OCI-M1 (cell line): Measurements from ENCODE around the gene POMT2.
"Not testable (repeated sequence)": the region's sequence is repeated elsewhere in the genome, so short reads cannot be mapped to it uniquely, and the experiment has no call there.

Experiments
- DNase-seq: peaks from one replicate; lab custom pipeline; 2025; lab: John Stamatoyannopoulos, UW

The POMT2 gene

DNA sequence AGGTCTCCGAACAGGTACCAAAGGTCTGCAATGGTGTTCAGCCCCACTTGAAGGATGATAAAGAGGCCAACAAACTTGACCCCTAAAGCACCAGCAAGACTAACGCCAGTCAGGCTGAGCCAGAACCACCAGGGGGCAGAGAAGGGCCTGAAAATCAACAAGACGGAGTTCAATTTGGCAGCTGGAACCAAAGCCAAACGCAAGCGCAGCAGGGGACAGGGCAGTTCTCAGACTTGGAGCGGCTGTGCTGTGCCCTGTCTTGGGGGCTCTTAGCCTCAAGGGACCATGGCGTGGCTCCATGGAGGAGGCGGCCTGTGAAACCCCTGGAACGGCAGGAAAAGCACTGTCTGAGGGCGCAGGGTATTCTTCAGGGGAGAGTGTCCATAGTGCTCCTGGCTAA, 19.6 kb downstream of the POMT2 start:
- peak; percentile 52 for DNase-seq

DNA sequence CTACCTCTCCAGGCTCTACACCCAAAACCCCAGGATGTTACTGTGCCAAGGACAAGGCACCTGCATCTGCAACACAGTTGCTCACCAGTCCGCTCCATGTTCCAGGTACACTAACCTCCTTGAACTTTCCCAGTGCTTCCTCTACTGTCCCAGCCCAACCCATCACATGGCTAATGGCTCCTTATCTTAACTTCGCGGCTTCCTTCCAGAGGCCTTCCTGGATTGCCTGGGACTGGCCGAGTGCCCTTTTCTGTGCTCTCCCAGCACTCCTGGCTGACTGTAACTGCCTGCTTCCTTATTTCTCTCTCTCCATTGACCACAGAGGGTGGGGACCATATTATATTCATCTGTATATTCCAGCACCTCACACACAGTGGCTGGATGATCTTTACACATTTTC, 20.9 kb downstream of the POMT2 start:
- DNase-seq, result peak; percentile 17

DNA sequence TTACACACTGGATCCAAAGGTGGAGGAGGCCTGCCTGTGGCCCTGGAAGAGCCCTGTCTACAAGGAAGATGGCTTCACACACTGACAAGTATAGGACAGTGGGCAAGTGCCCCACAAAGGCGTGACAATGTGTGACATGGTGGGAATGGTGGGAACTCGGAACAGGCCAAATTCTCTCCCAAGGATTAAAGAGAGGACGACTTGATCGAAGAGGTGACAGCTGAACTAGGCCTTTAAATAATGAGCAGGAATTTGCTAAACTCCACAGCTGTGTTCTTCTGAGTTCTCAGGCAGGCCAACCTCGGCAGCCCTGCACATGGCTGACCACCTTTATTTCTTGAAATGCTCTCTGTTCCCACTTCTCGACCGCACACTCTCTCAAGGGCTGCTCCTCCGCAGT, 23.8 kb downstream of the POMT2 start:
- no peak for DNase-seq

DNA sequence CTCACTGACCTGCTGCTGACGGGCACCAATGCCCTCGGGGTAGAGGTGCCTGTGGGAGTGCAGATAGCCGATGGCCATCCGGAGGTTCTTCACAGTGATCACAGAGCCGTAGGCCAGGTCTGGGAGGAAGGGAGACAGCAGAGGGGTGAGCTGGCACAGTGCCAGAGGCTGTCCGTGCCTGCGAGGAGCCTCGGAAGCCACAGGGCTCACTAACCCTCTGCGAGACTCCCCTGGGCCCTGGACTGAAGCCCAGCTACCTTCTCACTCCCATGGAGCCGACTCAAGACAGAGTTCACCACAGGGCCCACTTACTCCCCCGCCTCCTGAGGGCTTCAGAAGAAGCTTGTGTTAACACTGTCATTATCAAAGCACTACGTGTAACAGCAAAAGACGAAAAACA, 24.5 kb downstream of the POMT2 start:
- DNase-seq, result no peak

DNA sequence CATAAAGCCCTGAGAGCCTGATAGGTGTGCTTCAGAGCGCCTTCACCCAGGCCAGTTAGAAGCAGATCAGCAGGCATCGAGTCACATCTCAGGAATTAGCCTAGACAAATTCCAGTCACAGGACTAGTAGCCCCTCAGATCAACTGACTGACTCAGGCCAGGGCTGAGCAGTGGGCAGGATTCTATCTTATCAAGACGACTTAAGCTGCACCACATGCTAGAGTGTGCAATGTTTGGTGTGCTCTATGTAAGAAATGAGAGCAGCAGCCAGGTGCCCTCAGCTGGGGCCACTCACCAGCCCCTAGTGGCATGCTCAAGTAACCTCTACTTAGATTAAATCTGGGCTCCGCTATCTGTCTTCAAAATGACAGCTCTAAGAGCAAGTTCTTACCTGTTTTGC, 30.0 kb downstream of the POMT2 start:
- DNase-seq, result no peak

DNA sequence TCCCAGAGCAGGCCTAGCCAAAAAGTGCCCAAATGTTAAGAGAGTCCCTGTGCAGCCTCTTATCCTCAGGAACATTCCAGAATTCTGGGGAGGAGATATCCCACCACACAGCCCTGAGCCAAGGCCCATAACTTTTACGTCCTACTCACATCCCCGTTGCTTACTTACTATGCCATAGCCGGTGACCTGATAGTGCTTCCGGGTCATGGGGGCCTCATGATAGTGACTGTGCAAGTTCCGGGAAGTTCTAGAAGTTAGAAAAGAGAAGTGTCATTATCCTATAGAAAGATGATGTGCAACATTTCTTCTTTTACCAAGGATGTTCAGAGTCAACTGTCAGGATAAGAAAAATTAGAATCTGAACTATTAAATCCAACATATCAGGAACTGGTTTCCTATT, 34.1 kb downstream of the POMT2 start:
- DNase-seq, result no peak

DNA sequence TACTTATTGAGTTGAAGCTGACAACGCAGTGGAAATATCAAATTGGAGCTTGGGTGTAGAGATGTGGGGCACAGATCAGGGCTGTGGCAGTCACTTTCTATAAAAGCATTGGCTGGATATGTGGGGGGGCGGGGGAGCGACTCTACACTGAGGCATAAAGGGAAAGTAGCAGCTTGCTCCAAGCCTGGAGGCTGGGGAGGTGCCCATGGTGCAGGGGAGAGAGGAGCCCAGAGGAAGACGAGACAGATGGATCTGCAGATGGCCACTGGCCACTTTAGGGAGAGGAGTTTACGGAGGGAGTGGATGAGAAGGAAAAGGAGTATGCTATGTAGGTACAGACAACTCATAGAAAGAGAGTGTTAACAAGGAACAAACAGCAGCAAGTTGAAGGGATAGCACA, 36.2 kb downstream of the POMT2 start:
- DNase-seq, result no peak

DNA sequence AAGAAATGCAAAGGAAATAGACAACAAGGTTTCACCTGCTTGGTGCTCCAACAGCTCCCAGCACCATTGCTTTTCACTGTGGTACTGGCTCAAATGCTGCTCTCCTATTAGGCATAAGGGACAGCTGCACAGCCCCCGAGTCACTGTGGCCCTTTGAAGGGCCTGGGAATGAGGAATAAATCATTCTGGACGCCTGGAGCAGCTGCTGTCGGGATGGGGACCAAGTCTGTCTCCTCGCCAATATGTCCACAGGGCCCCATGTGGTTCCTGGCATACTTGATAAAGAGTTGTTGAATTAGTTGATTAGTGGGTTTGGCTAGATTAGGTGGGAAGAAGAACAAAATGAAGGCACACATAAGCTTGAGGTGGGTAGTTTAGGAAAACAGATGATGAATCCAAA, 36.6 kb downstream of the POMT2 start:
- no peak for DNase-seq

DNA sequence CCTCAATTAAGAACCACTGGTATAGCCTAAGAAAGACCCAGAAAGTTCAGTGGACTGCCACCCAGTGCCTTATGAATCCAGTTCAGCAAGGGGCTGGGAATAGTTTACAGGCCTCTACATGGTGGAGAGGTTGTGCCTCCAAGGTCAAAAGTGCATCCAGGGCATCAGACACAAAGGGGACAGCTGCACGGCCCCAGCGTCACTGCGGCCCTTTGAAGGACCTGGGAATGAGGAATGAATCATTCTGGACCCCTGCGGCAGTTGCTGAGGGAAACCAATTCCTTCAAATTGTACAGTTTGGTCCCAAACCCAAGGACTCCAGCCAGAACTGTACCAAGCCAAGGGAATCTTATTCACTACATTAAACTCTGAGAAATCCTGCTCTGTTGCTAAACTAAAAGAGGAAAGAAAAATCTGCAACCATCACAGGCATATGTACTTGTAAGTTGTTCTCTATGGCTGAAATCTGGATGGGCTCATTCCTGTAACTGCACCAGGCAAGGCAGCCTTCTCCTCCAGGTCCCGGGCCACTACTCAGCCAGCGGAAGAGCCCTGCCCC, 38.8 kb downstream of the POMT2 start:
- DNase-seq, result no peak

DNA sequence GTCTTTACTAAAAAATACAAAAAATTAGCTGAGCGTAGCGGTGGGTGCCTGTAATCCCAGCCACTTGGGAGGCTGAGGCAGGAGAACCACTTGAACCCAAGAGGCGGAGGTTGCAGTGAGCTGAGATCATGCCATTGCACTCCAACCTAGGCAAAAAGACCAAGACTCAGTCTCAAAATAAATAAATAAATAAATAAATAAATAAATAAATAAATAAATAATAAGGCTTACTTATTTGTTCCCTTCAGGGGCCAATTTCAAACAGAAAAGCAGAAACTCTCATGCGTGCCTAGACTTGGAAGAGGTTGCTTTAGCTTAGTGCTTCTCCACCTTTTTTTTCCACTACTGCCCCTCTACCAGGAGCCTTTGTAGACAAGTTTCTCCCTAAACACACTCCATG, 39.8 kb downstream of the POMT2 start:
- DNase-seq, result not testable (repeated sequence)

DNA sequence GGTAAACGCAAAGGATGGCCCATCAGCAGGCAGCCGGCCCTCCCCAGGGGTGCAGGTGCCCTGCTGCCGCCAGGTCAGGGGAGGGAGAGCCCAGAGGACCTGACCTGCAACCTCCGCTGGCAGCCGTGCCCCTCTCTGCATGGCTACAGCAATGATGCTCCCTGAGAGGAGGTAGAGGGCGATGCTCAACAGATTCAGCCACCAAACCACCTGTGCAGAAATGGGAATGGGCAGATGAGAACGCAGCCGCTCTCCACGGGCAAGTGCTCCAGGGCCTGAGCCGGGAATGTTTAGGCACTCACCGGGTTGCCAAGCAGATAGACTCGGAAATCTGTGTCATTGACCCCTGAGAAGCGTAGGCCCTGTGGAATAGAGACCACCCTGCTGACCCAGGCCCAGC, 41.0 kb downstream of the POMT2 start:
- DNase-seq, result no peak

DNA sequence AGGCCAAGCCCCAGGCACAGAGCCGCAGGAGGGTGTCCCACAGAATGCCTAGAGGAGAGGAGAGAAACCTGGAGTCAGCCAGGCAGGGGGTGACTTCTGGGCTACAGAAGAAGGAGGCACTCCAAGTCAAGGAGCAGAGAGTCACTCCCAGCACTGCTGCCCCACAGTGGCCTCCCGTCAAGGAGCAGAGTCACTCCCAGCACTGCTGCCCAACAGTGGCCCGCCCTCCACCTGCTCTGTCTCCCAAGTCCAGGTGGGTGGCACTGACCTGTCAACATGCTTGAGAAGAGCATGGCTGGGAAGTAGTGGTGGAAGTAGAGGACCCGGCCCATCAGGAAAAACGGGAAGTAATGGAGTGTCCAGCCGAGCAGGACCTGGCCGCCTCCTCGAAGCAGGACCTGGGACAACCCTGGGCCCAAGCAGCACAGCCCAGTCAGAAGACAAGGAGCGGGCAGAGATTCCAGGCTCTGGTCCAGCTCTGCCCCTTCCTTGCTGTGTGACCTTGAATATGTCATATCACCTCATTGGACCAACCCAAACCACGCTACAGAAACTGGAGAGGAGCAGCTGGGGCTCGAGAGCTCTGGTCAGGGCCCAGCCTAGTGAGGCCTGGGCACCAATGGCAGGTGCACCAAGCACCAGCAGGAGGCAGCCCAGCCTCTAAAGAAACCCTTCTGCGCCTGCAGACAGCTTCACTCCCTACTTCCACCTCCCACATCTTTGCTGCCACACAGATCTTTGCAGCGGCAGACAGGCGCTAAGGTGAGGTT, 42.0 kb downstream of the POMT2 start:
- DNase-seq, result no peak

DNA sequence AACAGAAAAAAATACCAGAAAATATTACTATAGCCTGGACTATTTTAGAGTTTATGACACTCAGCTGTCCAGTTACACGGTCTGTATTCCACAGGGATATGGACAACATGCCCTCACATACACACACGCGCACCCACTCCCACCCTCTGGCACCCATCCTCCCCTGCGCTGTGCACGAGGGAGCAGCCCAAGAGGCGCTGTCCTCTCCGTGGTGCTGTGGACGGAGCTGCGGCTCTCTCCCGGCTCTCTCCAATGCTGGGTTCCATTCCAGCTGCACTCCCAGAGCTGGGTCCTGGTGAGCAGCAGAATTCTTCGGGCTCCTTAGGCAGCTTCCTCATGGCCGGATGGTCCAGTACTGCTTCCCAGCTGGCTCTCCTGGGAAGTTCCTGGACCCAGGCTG, 43.7 kb downstream of the POMT2 start:
- DNase-seq, result no peak

DNA sequence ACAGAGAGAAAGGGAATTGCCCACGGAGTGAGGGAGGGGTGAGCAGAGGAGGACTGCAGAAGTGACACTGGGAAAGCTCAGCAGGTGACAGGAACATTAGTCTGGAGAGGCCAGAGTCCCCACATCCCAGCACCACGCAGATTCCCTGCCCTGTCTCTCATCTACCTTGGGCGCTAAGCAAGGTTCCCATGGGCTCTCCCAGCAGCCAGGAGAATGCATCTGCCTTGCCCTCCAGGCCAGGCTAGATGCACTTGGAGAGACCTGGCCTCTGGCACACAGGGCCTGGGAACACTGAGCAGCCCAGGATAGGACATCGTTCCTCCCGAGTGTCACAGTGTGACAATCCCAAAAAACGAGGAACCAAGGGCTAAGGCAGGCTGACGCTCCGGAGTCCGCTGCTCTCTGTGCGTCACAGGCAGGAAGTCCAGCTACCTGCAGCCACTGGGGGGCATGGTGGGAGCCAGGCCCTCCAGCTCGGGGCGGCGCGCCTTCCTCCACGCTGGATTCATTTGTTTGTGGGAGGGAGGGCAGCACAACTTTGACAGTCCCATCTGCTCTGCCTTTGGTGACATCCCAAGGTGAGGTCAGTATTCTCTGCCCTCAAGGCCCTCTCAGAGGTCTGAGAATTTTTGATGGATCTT, 44.3 kb downstream of the POMT2 start:
- no peak for DNase-seq

DNA sequence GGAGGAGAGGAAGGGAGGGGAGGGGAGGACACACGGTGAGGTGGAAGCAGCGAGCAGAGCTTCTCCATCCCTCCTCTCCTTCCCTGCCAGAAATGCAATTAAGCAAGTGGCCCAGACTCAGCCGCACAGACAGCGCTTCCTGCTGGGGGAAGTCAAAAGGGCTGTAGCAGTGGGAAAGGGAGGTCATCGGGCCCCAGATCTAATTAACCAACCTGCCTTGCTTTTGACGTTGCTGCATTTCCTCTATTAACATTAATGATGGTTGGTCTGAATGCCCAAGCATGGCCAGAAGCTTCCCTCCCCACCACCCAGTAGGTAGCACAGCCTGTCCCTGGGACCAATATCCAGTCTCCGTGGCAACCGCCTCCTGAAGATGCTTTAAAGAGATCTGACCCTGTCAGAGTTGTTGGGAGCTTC, 45.1 kb downstream of the POMT2 start:
- DNase-seq, result no peak

DNA sequence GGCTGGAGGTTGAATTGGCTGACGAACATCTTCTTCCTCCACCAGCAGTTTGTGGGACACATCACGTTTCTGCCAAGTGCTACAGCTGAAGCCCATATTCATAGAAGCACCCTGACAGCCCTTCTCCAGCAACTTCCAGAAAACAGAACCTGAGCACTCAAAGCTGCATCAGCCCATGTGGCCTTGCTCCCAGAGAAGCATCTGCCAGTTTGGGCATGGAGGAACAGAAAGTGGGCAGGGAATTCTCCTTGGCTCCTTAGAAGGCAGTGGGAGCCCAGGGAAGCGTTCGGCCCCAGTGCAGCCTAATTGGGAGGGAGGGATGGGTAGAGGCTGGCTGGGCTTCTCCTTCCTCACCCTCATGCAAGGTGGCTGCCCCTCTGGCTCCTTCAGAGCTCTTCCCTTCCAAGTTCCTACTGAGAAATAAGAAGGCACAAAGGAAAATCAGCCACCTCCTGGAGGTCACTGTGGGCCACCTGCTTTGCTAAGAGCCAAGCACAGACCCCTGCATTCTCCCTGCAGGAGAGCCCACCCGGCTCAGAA, 45.6 kb downstream of the POMT2 start:
- no peak for DNase-seq

DNA sequence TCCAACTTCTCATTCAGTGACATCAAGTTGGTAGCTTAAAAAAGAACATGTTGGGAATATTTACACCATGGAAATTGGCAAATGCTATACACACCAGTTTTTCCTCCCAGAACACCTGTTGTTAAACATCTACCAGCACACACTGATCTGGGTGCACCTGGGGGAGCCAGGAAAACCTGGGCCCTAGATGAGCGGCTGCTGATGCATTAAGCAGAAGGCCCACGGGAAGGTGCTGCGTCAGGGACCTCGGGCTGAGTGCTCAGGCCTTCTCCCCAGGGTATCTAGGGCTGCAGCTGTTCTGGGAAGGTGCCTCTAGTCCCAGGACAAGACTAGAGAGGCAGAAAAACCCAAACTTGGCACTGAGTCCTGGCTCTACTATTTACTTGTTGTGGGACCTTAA, 46.9 kb downstream of the POMT2 start:
- DNase-seq, result no peak

DNA sequence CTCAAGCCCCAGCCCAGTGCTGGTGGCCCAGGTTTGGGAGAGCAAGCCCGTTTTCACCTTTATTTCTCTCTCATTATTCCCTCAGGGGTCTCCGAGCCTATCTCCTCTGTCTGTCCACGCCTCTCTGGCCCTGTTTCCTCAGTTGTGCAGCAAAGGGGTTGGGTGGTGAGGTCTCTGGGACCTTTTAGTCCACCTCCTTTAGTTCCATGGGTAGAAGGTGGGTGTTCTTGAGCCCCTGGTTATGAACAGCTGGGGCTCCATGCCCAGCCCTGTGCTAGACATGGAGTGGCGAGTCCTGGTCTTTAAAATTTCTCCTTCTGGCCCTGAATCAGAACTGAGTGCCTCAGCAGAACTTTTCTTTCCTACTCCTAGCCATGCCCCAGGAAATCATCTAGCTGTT, 48.4 kb downstream of the POMT2 start:
- DNase-seq, result no peak

DNA sequence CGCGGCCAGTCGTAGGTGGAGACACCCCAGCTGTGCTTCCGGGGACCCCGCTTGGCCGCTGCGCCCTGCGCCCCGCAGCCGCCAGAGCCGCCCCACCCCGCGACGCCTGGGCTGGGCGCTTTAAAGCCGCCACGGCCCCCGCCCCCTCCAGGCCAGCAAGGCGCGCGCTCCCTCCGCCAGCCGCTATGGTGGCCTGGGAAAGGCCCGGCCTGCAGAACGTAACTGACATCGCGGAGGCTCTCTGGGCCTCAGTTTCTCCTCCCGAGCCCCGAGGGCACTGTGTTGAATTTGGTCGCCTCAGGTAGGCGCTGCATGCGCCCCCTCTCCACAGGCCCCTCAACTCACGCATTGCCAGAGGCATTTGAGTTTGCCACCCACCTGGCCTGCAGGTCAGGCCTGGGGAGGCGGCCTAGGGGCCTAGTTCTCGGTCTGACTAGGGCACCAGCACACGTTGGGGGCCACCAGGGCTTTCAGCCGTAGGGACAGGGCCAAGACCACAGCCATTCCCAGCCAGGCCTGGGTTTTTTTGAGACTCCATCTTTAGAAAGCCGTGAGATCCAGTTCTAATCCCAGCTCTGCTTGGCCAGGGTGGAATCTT, 49.5 kb downstream of the POMT2 start, which contains the start of gene NGB:
Gene NGB, minus strand, starts transcription at position 94 of the 598 bp plus-strand sequence. CDS start 269 bp downstream, outside the sequence.
- DNase-seq, result no peak

DNA sequence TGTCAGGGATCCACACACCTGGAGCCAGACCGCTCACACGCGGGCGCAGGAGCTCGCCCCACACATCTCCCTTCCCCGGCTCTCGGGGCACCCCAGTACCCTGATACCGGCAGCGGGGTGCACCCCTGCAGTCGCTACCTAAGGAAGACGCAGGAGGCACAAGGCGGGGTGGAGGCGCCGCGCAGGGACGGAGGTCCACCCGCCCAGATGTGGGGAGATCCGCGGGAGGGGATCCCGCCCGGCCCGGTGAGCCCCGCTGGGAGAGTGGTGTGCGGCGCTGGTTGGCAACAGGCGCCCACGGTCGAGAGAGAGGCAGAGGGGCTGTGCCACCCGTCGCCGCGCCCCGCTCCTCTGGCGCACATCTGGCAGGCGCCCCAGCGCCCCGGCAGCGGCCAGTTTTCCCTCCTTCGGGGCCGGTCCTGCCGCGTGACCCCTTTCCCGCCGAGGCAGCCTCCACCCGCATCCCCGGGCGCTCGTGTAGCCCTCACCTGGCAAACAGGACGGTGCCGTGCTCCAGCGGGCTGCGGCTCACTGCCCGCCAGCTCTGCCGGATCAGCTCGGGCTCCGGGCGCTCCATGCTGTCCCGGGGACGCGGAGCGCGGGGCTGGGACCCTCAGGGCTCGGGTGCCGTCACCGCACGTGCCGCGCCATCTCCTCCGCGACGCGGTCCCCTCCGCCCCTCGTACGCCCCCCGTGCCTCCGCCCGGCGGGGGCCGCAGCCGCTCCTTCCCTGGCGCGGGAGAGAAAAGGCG, 50.1 kb downstream of the POMT2 start:
- no peak for DNase-seq

DNA sequence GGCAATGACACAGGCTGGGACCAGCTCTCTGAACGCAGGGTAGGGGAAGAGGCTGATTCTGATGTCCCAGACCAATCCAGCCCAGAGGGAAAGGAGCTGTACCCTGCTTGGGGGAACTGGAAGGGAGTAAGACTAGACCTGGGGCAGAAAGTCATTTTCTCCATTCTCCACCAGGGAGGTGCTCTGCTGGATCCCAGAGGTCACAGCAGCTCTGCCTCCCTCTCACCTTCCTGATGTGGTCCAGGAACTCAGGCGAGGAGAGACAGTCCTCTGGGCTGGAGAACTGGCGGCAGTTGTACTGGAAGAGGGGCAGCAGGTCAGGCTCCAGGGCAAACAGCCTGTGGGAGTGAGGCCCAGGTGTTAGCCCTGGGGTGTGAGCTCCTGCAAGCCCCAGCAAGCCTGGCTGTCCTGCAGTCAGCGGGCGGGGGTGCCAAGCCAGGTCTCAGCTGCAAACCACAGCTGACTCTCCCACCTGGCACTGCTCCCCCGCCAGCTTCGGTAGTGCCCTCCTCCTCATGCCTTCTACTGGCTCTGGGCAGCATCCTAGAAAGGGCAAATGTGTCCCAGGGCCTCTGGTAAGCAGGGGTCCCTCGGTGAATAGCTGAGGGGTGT, 51.6 kb downstream of the POMT2 start:
- DNase-seq, result no peak
